Brain microvascular endothelial cell (primary cell): ENCODE data around the gene DDX55.

Source experiments
- DNase-seq: peaks from one replicate; pipeline ENCODE4 v3.0.0-alpha.2; 2020
- H3K27ac ChIP-seq: fragments of 250-450 bp; sonication (Bioruptor Pico); 2 replicates; pipeline ENCODE4 v1.5.1; 2020; ENCODE audit warnings: mild to moderate bottlenecking, moderate library complexity
- H3K27me3 ChIP-seq: fragments of 250-450 bp; sonication (Bioruptor Pico); replicated peaks from 2 replicates; pipeline ENCODE4 v1.5.1; 2020; ENCODE audit warnings: mild to moderate bottlenecking
- H3K36me3 ChIP-seq: fragments of 250-450 bp; sonication (Bioruptor Pico); replicated peaks from 2 replicates; pipeline ENCODE4 v1.5.1; 2020; ENCODE audit warnings: mild to moderate bottlenecking
- H3K4me3 ChIP-seq: 2 replicates; pipeline ENCODE4 v1.5.1; 2011; ENCODE audit warnings: low read depth, mild to moderate bottlenecking, control low read depth, low read length, moderate library complexity
- in situ Hi-C: cut with HindIII; loops from 2 replicates; pipeline ENCODE4 v1.10.0; 2017; ENCODE audit warnings: low sequenced_read_pairs, low pct_ligation_motif_present
- TF ChIP-seq, protein P1 (sequence below): IDR thresholded peaks from 2 replicates; pipeline ENCODE4 v1.5.1; 2011; ENCODE audit warnings: low read depth, mild to moderate bottlenecking, moderate library complexity, low read length, control low read depth, inconsistent platforms; ENCODE audit errors: missing control alignments

Gene DDX55

GRCh38 chr12:123621101-123621500 lies 19.2 kb downstream of the DDX55 start:
- peaks cover 68% of the 10 kb centered on the region for H3K36me3 ChIP-seq

GRCh38 chr12:123621619-123622530 lies 20.0 kb downstream of the DDX55 start:
- H3K36me3 ChIP-seq, result peaks cover 67% of the 10 kb centered on the region
- no peak overlapping the region for H3K27ac ChIP-seq
- DNase-seq, result no peak
- H3K27me3 ChIP-seq, result no peaks in the 10 kb centered on the region
- H3K4me3 ChIP-seq, result no peak overlapping the region
- TF ChIP-seq, protein P1, sequence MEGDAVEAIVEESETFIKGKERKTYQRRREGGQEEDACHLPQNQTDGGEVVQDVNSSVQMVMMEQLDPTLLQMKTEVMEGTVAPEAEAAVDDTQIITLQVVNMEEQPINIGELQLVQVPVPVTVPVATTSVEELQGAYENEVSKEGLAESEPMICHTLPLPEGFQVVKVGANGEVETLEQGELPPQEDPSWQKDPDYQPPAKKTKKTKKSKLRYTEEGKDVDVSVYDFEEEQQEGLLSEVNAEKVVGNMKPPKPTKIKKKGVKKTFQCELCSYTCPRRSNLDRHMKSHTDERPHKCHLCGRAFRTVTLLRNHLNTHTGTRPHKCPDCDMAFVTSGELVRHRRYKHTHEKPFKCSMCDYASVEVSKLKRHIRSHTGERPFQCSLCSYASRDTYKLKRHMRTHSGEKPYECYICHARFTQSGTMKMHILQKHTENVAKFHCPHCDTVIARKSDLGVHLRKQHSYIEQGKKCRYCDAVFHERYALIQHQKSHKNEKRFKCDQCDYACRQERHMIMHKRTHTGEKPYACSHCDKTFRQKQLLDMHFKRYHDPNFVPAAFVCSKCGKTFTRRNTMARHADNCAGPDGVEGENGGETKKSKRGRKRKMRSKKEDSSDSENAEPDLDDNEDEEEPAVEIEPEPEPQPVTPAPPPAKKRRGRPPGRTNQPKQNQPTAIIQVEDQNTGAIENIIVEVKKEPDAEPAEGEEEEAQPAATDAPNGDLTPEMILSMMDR, result no peak
- in situ Hi-C loops, result no loop called here

More at GRCh38 chr12:123621101-123621500, 19.2 kb downstream of the DDX55 start:
- Histone ChIP-seq H3K27me3 (no peaks in the 10 kb centered on the region), H3K4me3 (no peak overlapping the region), H3K27ac (no peak overlapping the region)
- TF ChIP-seq, protein P1, result no peak
- in situ Hi-C loops, result no loop called here
- no peak for DNase-seq

- Histone ChIP-seq H3K36me3 (peaks cover 23% of the 10 kb centered on the region), H3K27me3 (no peaks in the 10 kb centered on the region), H3K27ac (peak within 1 kb of the TSS; percentile 84), H3K4me3 (peak within 1 kb of the TSS; percentile 95)
- TF ChIP-seq, protein P1, result no peak
- in situ Hi-C loops, result no loop called here
- peak; percentile 97 for DNase-seq
Measured at GRCh38 chr12:123633379-123634141, 31.7 kb downstream of the DDX55 start, which contains the start of the genes EIF2B1 and GTF2H3. TSS of gene EIF2B1 (minus strand) at chr12:123633686. CDS start at chr12:123633557, 129 bp downstream. TSS of gene GTF2H3 (plus strand) at chr12:123633829. CDS start at chr12:123633860, 31 bp downstream.

DNA sequence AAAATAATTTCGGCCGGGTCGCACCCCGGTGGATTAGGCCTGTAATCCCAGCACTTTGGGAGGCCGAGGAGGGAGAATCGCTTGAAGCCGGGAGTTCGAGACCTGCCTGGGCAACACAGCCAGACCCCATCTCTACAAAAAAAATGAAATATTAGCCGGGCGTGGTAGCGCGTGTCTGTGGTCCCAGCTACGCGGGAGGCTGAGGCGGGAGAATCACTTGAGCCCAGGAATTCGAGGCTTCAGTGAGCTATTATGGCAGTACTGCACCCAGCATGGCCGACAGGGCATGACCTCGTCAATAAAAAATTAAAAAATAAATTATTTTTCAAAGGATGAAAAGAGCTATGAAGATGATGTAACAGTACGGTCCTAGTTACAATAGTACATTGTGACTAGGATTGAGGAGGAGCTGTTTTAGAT lies 32.3 kb downstream of the DDX55 start:
- Histone ChIP-seq H3K27me3 (no peaks in the 10 kb centered on the region), H3K4me3 (peak overlapping the region; percentile 95), H3K27ac (peak overlapping the region; percentile 84), H3K36me3 (peaks cover 17% of the 10 kb centered on the region)
- no peak for DNase-seq
- TF ChIP-seq, protein P1, result no peak
- in situ Hi-C loops, result no loop called here

DNA sequence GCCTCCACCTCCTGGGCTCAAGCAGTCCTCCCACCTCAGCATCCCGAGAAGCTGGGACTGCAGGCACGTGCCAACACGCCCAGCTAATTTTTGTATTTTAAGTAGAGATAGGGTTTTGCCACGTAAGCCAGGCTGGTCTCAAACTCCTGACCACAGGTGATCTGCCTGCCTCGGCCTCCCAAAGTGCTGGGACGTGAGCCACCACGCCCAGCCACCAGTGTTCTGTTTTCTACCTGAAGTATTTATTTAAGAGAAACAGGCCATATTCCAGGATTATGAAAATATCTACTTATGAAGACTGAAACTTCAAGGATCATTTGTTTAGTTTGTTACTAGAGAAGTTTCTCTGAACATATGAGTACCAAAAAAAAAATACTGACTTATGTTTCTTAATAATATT lies 42.0 kb downstream of the DDX55 start:
- no peaks in the 10 kb centered on the region for H3K27me3 ChIP-seq
- peaks cover 25% of the 10 kb centered on the region for H3K36me3 ChIP-seq
- H3K4me3 ChIP-seq, result no peak overlapping the region
- no peak overlapping the region for H3K27ac ChIP-seq
- in situ Hi-C loops, result no loop called here
- TF ChIP-seq, protein P1, result no peak
- no peak for DNase-seq
